Astrocyte (in vitro differentiated cells and primary cell): ENCODE results near the gene PMM2. TPM values are rescaled to one million over a fixed set of nuclear protein-coding genes. Genes with fewer than 3 reads are reported as not detected.
"Not testable (repeated sequence)": the region's sequence is repeated elsewhere in the genome, so short reads cannot be mapped to it uniquely, and the experiment has no call there.

Experiments
- DNase-seq: peaks from one replicate; pipeline ENCODE4 v3.0.0-alpha.2; 2010; ENCODE audit warnings: low read depth
- FAIRE-seq: peaks from 2 replicates; lab custom pipeline; 2011; peaks lifted over from hg19 to GRCh38; lab: Jason Lieb, UNC
- H2AFZ ChIP-seq: 2 replicates; pipeline ENCODE4 v1.6.0; 2012; ENCODE audit warnings: low read depth, low read length, inconsistent platforms
- H3K27ac ChIP-seq: 2 replicates; pipeline ENCODE4 v1.5.1; 2011; ENCODE audit warnings: low read depth, low read length, inconsistent platforms
- H3K27me3 ChIP-seq: 2 replicates; pipeline ENCODE4 v1.6.0; 2011; ENCODE audit warnings: low read length, inconsistent platforms; ENCODE audit not compliant: insufficient read depth
- H3K36me3 ChIP-seq: 2 replicates; pipeline ENCODE4 v1.5.1; 2011; ENCODE audit warnings: low read length, inconsistent platforms; ENCODE audit not compliant: insufficient read depth
- H3K4me1 ChIP-seq: 2 replicates; pipeline ENCODE4 v1.5.1; 2011; ENCODE audit warnings: low read length, inconsistent platforms; ENCODE audit not compliant: insufficient read depth
- H3K4me2 ChIP-seq: 2 replicates; pipeline ENCODE4 v1.6.0; 2012; ENCODE audit warnings: low read length, inconsistent platforms
- H3K4me3 ChIP-seq: 2 replicates; pipeline ENCODE4 v1.5.1; 2011; ENCODE audit warnings: low read depth, mild to moderate bottlenecking, low read length, inconsistent platforms; ENCODE audit not compliant: insufficient read depth
- H3K79me2 ChIP-seq: 2 replicates; pipeline ENCODE4 v1.6.0; 2012; ENCODE audit warnings: mild to moderate bottlenecking, low read length, inconsistent platforms; ENCODE audit not compliant: insufficient read depth
- H3K9ac ChIP-seq: 2 replicates; pipeline ENCODE4 v1.6.0; 2012; ENCODE audit warnings: mild to moderate bottlenecking, low read length, inconsistent platforms
- H3K9me3 ChIP-seq: 2 replicates; pipeline ENCODE4 v1.5.1; 2012; ENCODE audit warnings: low read depth, mild to moderate bottlenecking, low read length, inconsistent platforms; ENCODE audit not compliant: insufficient read depth
- H4K20me1 ChIP-seq: 2 replicates; pipeline ENCODE4 v1.6.0; 2012; ENCODE audit warnings: low read length, inconsistent platforms; ENCODE audit not compliant: insufficient read depth
- H3K27ac Mint-ChIP-seq: one replicate; pipeline ENCODE4 v1.8.0; 2021; ENCODE audit warnings: mild to moderate bottlenecking, mixed read lengths; ENCODE audit not compliant: unreplicated experiment
- H3K27me3 Mint-ChIP-seq: one replicate; pipeline ENCODE4 v1.8.0; 2021; ENCODE audit warnings: low read depth, mixed read lengths; ENCODE audit not compliant: unreplicated experiment
- H3K36me3 Mint-ChIP-seq: one replicate; pipeline ENCODE4 v1.8.0; 2021; ENCODE audit warnings: low read depth, mixed read lengths; ENCODE audit not compliant: unreplicated experiment
- H3K4me1 Mint-ChIP-seq: one replicate; pipeline ENCODE4 v1.8.0; 2021; ENCODE audit warnings: low read depth, mixed read lengths; ENCODE audit not compliant: unreplicated experiment
- H3K4me3 Mint-ChIP-seq: one replicate; pipeline ENCODE4 v1.8.0; 2021; ENCODE audit warnings: mild to moderate bottlenecking, moderate library complexity, mixed read lengths; ENCODE audit not compliant: unreplicated experiment
- H3K9me3 Mint-ChIP-seq: one replicate; pipeline ENCODE4 v1.8.0; 2021; ENCODE audit warnings: mild to moderate bottlenecking, mixed read lengths; ENCODE audit not compliant: unreplicated experiment
- CTCF ChIP-seq: IDR thresholded peaks from 2 replicates; pipeline ENCODE4 v1.5.1; 2011; ENCODE audit warnings: low read depth, mild to moderate bottlenecking, inconsistent platforms, low read length, moderate library complexity; ENCODE audit not compliant: insufficient read depth
- EZH2 ChIP-seq: IDR thresholded peaks from 2 replicates; pipeline ENCODE4 v1.6.1; 2012; ENCODE audit warnings: mild to moderate bottlenecking, low read length, inconsistent platforms; ENCODE audit not compliant: insufficient read depth
- total RNA-seq: library from RNA; stranded (reverse); gene quantifications from 2 replicates; pipeline ENCODE4 v1.2.1, GENCODE V29; 2021

Gene PMM2
- total RNA-seq, 1 donor from 2014 or later, result 57.8 TPM

GRCh38 chr16:8832717-8833105 is 35.1 kb downstream of the PMM2 start:
- no peak for TF ChIP-seq EZH2
- no peak for TF ChIP-seq CTCF
- Mint-ChIP-seq H3K4me3 (no peak overlapping the region), H3K27ac (no peak overlapping the region), H3K27me3 (no peaks in the 10 kb centered on the region), H3K9me3 (no peaks in the 10 kb centered on the region), H3K36me3 (peaks cover 24% of the 10 kb centered on the region), H3K4me1 (peaks cover 22% of the 10 kb centered on the region)
- Histone ChIP-seq H3K4me2 (no peak overlapping the region), H3K27me3 (no peaks in the 10 kb centered on the region), H3K27ac (no peak overlapping the region), H3K4me1 (peaks cover 10% of the 10 kb centered on the region), H3K9me3 (no peaks in the 10 kb centered on the region), H3K79me2 (peaks cover 61% of the 10 kb centered on the region), H4K20me1 (peaks cover 64% of the 10 kb centered on the region), H3K9ac (no peak overlapping the region), H3K36me3 (peaks cover 27% of the 10 kb centered on the region), H3K4me3 (no peak overlapping the region), H2AFZ (no peak overlapping the region)
- FAIRE-seq (no peak), DNase-seq (no peak)

- Histone ChIP-seq H3K79me2 (peaks cover 49% of the 10 kb centered on the region), H4K20me1 (peaks cover 46% of the 10 kb centered on the region)
- not testable (repeated sequence) for H3K27me3 ChIP-seq, H3K9me3 ChIP-seq, DNase-seq, H3K36me3 Mint-ChIP-seq, H3K27ac ChIP-seq, H3K9me3 Mint-ChIP-seq, FAIRE-seq, H3K36me3 ChIP-seq, H3K4me3 ChIP-seq, H3K4me2 ChIP-seq, H3K27me3 Mint-ChIP-seq, H3K4me1 ChIP-seq, H3K9ac ChIP-seq, H3K4me3 Mint-ChIP-seq, H2AFZ ChIP-seq, H3K27ac Mint-ChIP-seq
- peaks cover 11% of the 10 kb centered on the region for H3K4me1 Mint-ChIP-seq
Measured at GRCh38 chr16:8836797-8837196, 39.2 kb downstream of the PMM2 start.

- not testable (repeated sequence) for H2AFZ ChIP-seq, H3K9me3 ChIP-seq, H3K4me2 ChIP-seq, H3K27ac Mint-ChIP-seq, H3K27ac ChIP-seq, H3K4me1 ChIP-seq, H3K27me3 ChIP-seq, H3K4me3 Mint-ChIP-seq, DNase-seq, FAIRE-seq, H3K36me3 Mint-ChIP-seq, H3K9me3 Mint-ChIP-seq, H3K4me3 ChIP-seq, H3K27me3 Mint-ChIP-seq, H3K9ac ChIP-seq, H3K36me3 ChIP-seq
- H3K79me2 ChIP-seq, result peaks cover 44% of the 10 kb centered on the region
- peaks cover 44% of the 10 kb centered on the region for H4K20me1 ChIP-seq
- peaks cover 11% of the 10 kb centered on the region for H3K4me1 Mint-ChIP-seq
Measured at GRCh38 chr16:8837594-8837993, 40.0 kb downstream of the PMM2 start.

GRCh38 chr16:8842016-8842415 is 44.4 kb downstream of the PMM2 start:
- H3K79me2 ChIP-seq, result peaks cover 56% of the 10 kb centered on the region
- not testable (repeated sequence) for H3K4me3 ChIP-seq, H3K4me1 Mint-ChIP-seq, H3K9ac ChIP-seq, H3K4me1 ChIP-seq, H3K36me3 ChIP-seq, H3K4me2 ChIP-seq, H3K27me3 Mint-ChIP-seq, H2AFZ ChIP-seq, H3K9me3 Mint-ChIP-seq, H3K36me3 Mint-ChIP-seq, H3K4me3 Mint-ChIP-seq, H3K27me3 ChIP-seq, H3K9me3 ChIP-seq, DNase-seq, H3K27ac ChIP-seq, H3K27ac Mint-ChIP-seq, FAIRE-seq
- H4K20me1 ChIP-seq, result peaks cover 58% of the 10 kb centered on the region

- Histone ChIP-seq H4K20me1 (peaks cover 65% of the 10 kb centered on the region), H3K79me2 (peaks cover 49% of the 10 kb centered on the region)
- DNase-seq, H3K27ac Mint-ChIP-seq, H2AFZ ChIP-seq, FAIRE-seq, H3K27me3 Mint-ChIP-seq, H3K4me1 ChIP-seq, H3K27ac ChIP-seq, H3K4me1 Mint-ChIP-seq, H3K4me3 Mint-ChIP-seq, H3K9me3 Mint-ChIP-seq, H3K9ac ChIP-seq, H3K4me2 ChIP-seq, H3K9me3 ChIP-seq, H3K27me3 ChIP-seq, H3K4me3 ChIP-seq, H3K36me3 ChIP-seq: not testable (repeated sequence)
- peaks cover 11% of the 10 kb centered on the region for H3K36me3 Mint-ChIP-seq
Measured at GRCh38 chr16:8843296-8843695, 45.7 kb downstream of the PMM2 start.
